HepG2 (cell line): ENCODE results near the gene TRA2B. TPM values are rescaled to one million over a fixed set of nuclear protein-coding genes. Genes with fewer than 3 reads are reported as not detected.

Source experiments
- ATAC-seq: fragments of 200-7000 bp; cut with Tn5 transposase; 3 replicates; pipeline ENCODE4 v1.9.1; 2020; ENCODE audit warnings: mild to moderate bottlenecking, moderate library complexity
- BruUV-seq: library from RNA; stranded (reverse); fragments of 400-500 nt; replicated peaks from 2 replicates; lab custom pipeline; 2021; lab: Mats Ljungman, UMichigan
- CTCF ChIA-PET: fragments of 300-600 bp; formaldehyde crosslinking; extraction: SDS; loops from one replicate; lab custom pipeline; 2021; ENCODE audit warnings: low total read pairs, inconsistent platforms, low intra/inter-chr PET ratio; lab: Yijun Ruan, JAX
- POLR2A ChIA-PET: fragments of 350-600 bp; sonication (Branson Sonifier 250); formaldehyde crosslinking; loops from one replicate; lab custom pipeline; 2020; ENCODE audit warnings: antibody characterized with exemption, inconsistent platforms; lab: Yijun Ruan, JAX
- DNase-seq: peaks from one replicate; pipeline ENCODE4 v3.0.0-alpha.2; 2015; ENCODE audit warnings: low spot score
- FAIRE-seq: peaks from 3 replicates; lab custom pipeline; 2011; peaks lifted over from hg19 to GRCh38; lab: Jason Lieb, UNC
- H2AFZ ChIP-seq: one replicate; pipeline ENCODE4 v1.6.1; 2011; ENCODE audit warnings: low read length, inconsistent platforms
- H3K27ac ChIP-seq: fragments of 300-600 bp; 3 replicates; pipeline ENCODE4 v1.8.0; 2011; ENCODE audit warnings: mixed run types, mild to moderate bottlenecking, mixed read lengths, low read length, inconsistent platforms; ENCODE audit not compliant: insufficient read depth; ENCODE audit errors: extremely low read length
- H3K27me3 ChIP-seq, 2 experiments: fragments of 200-600 bp in 1 of 2; 2 replicates in 1 of 2; 3 replicates in 1 of 2; pipeline versions ENCODE4 v1.6.0 to v1.8.0; 2011; ENCODE audit warnings: low read length in 2 of 2, mild to moderate bottlenecking in 2 of 2, moderate library complexity in 2 of 2, inconsistent platforms in 1 of 2; ENCODE audit not compliant: insufficient read depth in 2 of 2, control insufficient read depth in 1 of 2
- H3K36me3 ChIP-seq, 2 experiments: fragments of 200-600 bp in 1 of 2; replicated peaks in 1 of 2; 2 replicates in 1 of 2; 3 replicates in 1 of 2; pipeline versions ENCODE4 v1.5.1 to v1.8.0; 2011; ENCODE audit warnings: low read length in 2 of 2, inconsistent platforms in 1 of 2; ENCODE audit not compliant: insufficient read depth in 2 of 2, control insufficient read depth in 1 of 2
- H3K4me1 ChIP-seq: 2 replicates; pipeline ENCODE4 v1.5.1; 2012; ENCODE audit warnings: low read length, inconsistent platforms; ENCODE audit not compliant: insufficient read depth
- H3K4me2 ChIP-seq: 2 replicates; pipeline ENCODE4 v1.6.0; 2011; ENCODE audit warnings: low read depth, low read length, inconsistent platforms
- H3K4me3 ChIP-seq, 3 experiments: fragments of 200-600 bp in 1 of 3; sonication (generic), shearing (Covaris generic) in 1 of 3; replicated peaks in 1 of 3; 2 replicates each; pipeline ENCODE4 v1.5.1; 2011 to 2016; ENCODE audit warnings: low read length in 3 of 3, inconsistent platforms in 2 of 3, low read depth in 2 of 3, mild to moderate bottlenecking in 2 of 3, control low read depth in 1 of 3, mixed read lengths in 1 of 3; ENCODE audit not compliant: insufficient read depth in 1 of 3
- H3K79me2 ChIP-seq: one replicate; pipeline ENCODE4 v1.6.1; 2011; ENCODE audit warnings: low read length, inconsistent platforms; ENCODE audit not compliant: insufficient read depth
- H3K9ac ChIP-seq: 2 replicates; pipeline ENCODE4 v1.6.0; 2011; ENCODE audit warnings: mild to moderate bottlenecking, low read depth, low read length, inconsistent platforms; ENCODE audit not compliant: insufficient read depth
- H3K9me3 ChIP-seq: 2 replicates; pipeline ENCODE4 v1.5.1; 2012; ENCODE audit warnings: mild to moderate bottlenecking, low read length
- H4K20me1 ChIP-seq: 2 replicates; pipeline ENCODE4 v1.6.0; 2011; ENCODE audit warnings: inconsistent platforms, mild to moderate bottlenecking, low read length, moderate library complexity; ENCODE audit not compliant: insufficient read depth
- ELF3 ChIP-seq: IDR thresholded peaks from 2 replicates; pipeline ENCODE4 v1.6.1; 2016; ENCODE audit warnings: missing genetic modification reagents, missing compliant biosample characterization
- FOXA1 ChIP-seq, 2 experiments: fragments of 450-650 bp in 1 of 2; sonication (generic) in 1 of 2; formaldehyde crosslinking in 1 of 2; IDR thresholded peaks; 2 replicates each; pipeline versions ENCODE4 v1.4.0 to v1.6.1; 2016 to 2020; ENCODE audit warnings: missing genetic modification reagents in 1 of 2
- FOXA3 ChIP-seq: IDR thresholded peaks from 2 replicates; pipeline ENCODE4 v1.6.1; 2016; ENCODE audit warnings: missing genetic modification reagents, missing compliant biosample characterization
- FOXK1 ChIP-seq: sonication (generic); formaldehyde crosslinking; IDR thresholded peaks from 2 replicates; pipeline ENCODE4 v1.4.0; 2020; ENCODE audit warnings: low read depth, missing genetic modification reagents, borderline replicate concordance
- HCFC1 ChIP-seq: fragments of 150-350 bp; IDR thresholded peaks from 2 replicates; pipeline ENCODE4 v1.6.1; 2014; ENCODE audit warnings: low read depth, low read length
- LCORL ChIP-seq, 2 experiments: fragments of 450-650 bp in 1 of 2; sonication (generic) in 1 of 2; formaldehyde crosslinking in 1 of 2; IDR thresholded peaks; 2 replicates each; pipeline versions ENCODE4 v1.5.0 to v1.6.1; 2017 to 2020; ENCODE audit warnings: antibody characterized with exemption in 1 of 2, missing genetic modification reagents in 1 of 2
- NR2F6 ChIP-seq, 2 experiments: IDR thresholded peaks; 2 replicates each; pipeline ENCODE4 v1.6.1; 2016; ENCODE audit warnings: antibody characterized with exemption in 1 of 2, mild to moderate bottlenecking in 1 of 2
- PAXIP1 ChIP-seq: sonication (generic); formaldehyde crosslinking; conservative IDR thresholded peaks from 2 replicates; pipeline ENCODE4 v1.4.0; 2020; ENCODE audit warnings: mild to moderate bottlenecking, missing genetic modification reagents, moderate library complexity
- PITX1 ChIP-seq: sonication (generic); formaldehyde crosslinking; IDR thresholded peaks from 2 replicates; pipeline ENCODE4 v1.5.1; 2020; ENCODE audit warnings: mild to moderate bottlenecking, missing genetic modification reagents
- RBM22 ChIP-seq: fragments of 200-400 bp; formaldehyde crosslinking; optimal IDR thresholded peaks from 2 replicates; pipeline ENCODE3; 2017; ENCODE audit warnings: mild to moderate bottlenecking, low read length, moderate library complexity
- SAP130 ChIP-seq: IDR thresholded peaks from 2 replicates; pipeline ENCODE4 v1.6.1; 2016; ENCODE audit warnings: low read depth
- ZBTB7B ChIP-seq: sonication (generic); formaldehyde crosslinking; IDR thresholded peaks from 2 replicates; pipeline ENCODE4 v1.4.0; 2020; ENCODE audit warnings: missing genetic modification reagents
- ZMAT5 ChIP-seq: sonication (generic); formaldehyde crosslinking; IDR thresholded peaks from 2 replicates; pipeline ENCODE4 v1.5.0; 2020; ENCODE audit warnings: mild to moderate bottlenecking, low read depth, missing genetic modification reagents, borderline replicate concordance
- ZNF30 ChIP-seq: sonication (generic); formaldehyde crosslinking; IDR thresholded peaks from 2 replicates; pipeline ENCODE4 v1.5.0; 2020; ENCODE audit warnings: mild to moderate bottlenecking, missing genetic modification reagents
- ZNF382 ChIP-seq: sonication (generic); formaldehyde crosslinking; IDR thresholded peaks from 2 replicates; pipeline ENCODE4 v1.5.0; 2020; ENCODE audit warnings: missing genetic modification reagents, mild to moderate bottlenecking, borderline replicate concordance
- ZNF496 ChIP-seq: sonication (generic); formaldehyde crosslinking; IDR thresholded peaks from 2 replicates; pipeline ENCODE4 v1.8.1; 2023; ENCODE audit warnings: mild to moderate bottlenecking, moderate library complexity, missing genetic modification reagents; ENCODE audit not compliant: insufficient replicate concordance
- ZNF543 ChIP-seq: sonication (generic); formaldehyde crosslinking; IDR thresholded peaks from 2 replicates; pipeline ENCODE4 v1.4.0; 2020; ENCODE audit warnings: mild to moderate bottlenecking, missing genetic modification reagents
- ZNF629 ChIP-seq: sonication (generic); formaldehyde crosslinking; conservative IDR thresholded peaks from 2 replicates; pipeline ENCODE4 v1.5.0; 2020; ENCODE audit warnings: missing genetic modification reagents
- ZNF7 ChIP-seq: IDR thresholded peaks from 2 replicates; pipeline ENCODE4 v1.6.1; 2016; ENCODE audit warnings: missing biosample characterization, missing genetic modification reagents
- WGBS: methylation state at CpG from one replicate; pipeline ENCODE4 v1.1.6; 2017; ENCODE audit warnings: low lambda C conversion rate; 5-methylcytosine and 5-hydroxymethylcytosine counted together
- in situ Hi-C: cut with HindIII; loops from 2 replicates; pipeline ENCODE4 v1.10.0; 2017; ENCODE audit warnings: low pct_unique_long_range_greater_than_20kb; ENCODE audit not compliant: extremely low pct_ligation_motif_present
- intact Hi-C: fragments of 100-400 bp; cut with micrococcal nuclease; formaldehyde crosslinking; loops from one replicate; pipeline ENCODE4 v1.10.0; 2022; ENCODE audit not compliant: unreplicated experiment
- polyA plus RNA-seq, 8 experiments: library from polyadenylated mRNA; depleted of rRNA in 3 of 8; stranded (reverse) in 7 of 8; unstranded in 1 of 8; fragments of >200 nt; fragmentation: Illumina TruSeq in 4 of 8; extraction: Trizol in 4 of 8; gene quantifications; 2 replicates each; pipeline versions ENCODE4 v1.2.1 to v1.2.3, GENCODE V29; 2011 to 2016; ENCODE audit warnings: low read depth in 4 of 8, missing spikeins in 1 of 8, mixed read lengths in 1 of 8; ENCODE audit not compliant: insufficient read depth in 1 of 8
- total RNA-seq, 5 experiments: library from RNA; depleted of rRNA; stranded (reverse); fragments of >200 nt; fragmentation: Illumina TruSeq; extraction: Trizol; gene quantifications; 2 replicates each; pipeline ENCODE4 v1.2.3, GENCODE V29; 2016; ENCODE audit warnings: low read depth in 1 of 5

Gene TRA2B
- total and polyA plus RNA-seq, 2 of the 13 experiments (the other 11 are each of a cell fraction or from before 2014, with no cell fraction given): 105 to 241 TPM

- in situ Hi-C loops: no loop called here
- FAIRE-seq: no peak
- TF ChIP-seq ZNF629 (CRISPR knock-in tag): no peak
- TF ChIP-seq FOXK1 (CRISPR knock-in tag): no peak
- TF ChIP-seq ZNF30 (CRISPR knock-in tag): no peak
- no peak for TF ChIP-seq ZNF496 (CRISPR knock-in tag)
- TF ChIP-seq FOXA3 (CRISPR knock-in tag): peak; percentile 43; the same call in 1 of the 2 replicates
- TF ChIP-seq SAP130 (CRISPR knock-in tag): peak; percentile 53
- TF ChIP-seq ZMAT5 (CRISPR knock-in tag): no peak
- TF ChIP-seq ZBTB7B (CRISPR knock-in tag): 0 out of 2 replicates have a peak, but pooled peaks have one; percentile 5
- TF ChIP-seq RBM22: peak; percentile 85
- TF ChIP-seq HCFC1: no peak
- peak; percentile 60; the same call in 1 of the 2 replicates for TF ChIP-seq ZNF7 (CRISPR knock-in tag)
- TF ChIP-seq NR2F6 (IDR thresholded peaks at IDR 0.05): no peak
- TF ChIP-seq NR2F6 (CRISPR knock-in tag; IDR thresholded peaks at IDR 0.05): 0 out of 2 replicates have a peak, but pooled peaks have one; percentile 9
- no peak for TF ChIP-seq ZNF543 (CRISPR knock-in tag)
- TF ChIP-seq LCORL (IDR thresholded peaks at IDR 0.05): no peak
- peak; percentile 29; the same call in 1 of the 2 replicates for TF ChIP-seq LCORL (CRISPR knock-in tag; IDR thresholded peaks at IDR 0.05)
- TF ChIP-seq FOXA1 (IDR thresholded peaks at IDR 0.05): no peak
- peak; percentile 42 for TF ChIP-seq FOXA1 (CRISPR knock-in tag; IDR thresholded peaks at IDR 0.05)
- TF ChIP-seq PAXIP1: peak; percentile 48
- TF ChIP-seq ZNF382 (CRISPR knock-in tag): no peak
- peak; percentile 13; the same call in 1 of the 2 replicates for TF ChIP-seq ELF3 (CRISPR knock-in tag)
- peak; percentile 26; the same call in 1 of the 2 replicates for TF ChIP-seq PITX1 (CRISPR knock-in tag)
These were observed 10.2 kb downstream of the TRA2B start for GRCh38 chr3:185927501-185928200.

More at GRCh38 chr3:185927501-185928200, 10.2 kb downstream of the TRA2B start:
- Histone ChIP-seq H2AFZ (no peak overlapping the region), H3K4me2 (peak overlapping the region; percentile 73), H3K9ac (peak overlapping the region; percentile 21; the same call in 1 of the 2 replicates), H4K20me1 (peaks cover 98% of the 10 kb centered on the region), H3K79me2 (peaks cover 100% of the 10 kb centered on the region), H3K27ac (peak overlapping the region; percentile 41), H3K27me3 (no peaks in the 10 kb centered on the region), H3K9me3 (no peaks in the 10 kb centered on the region), H3K4me1 (peaks cover 81% of the 10 kb centered on the region), H3K4me3 (peak overlapping the region in 2 of 3 experiments; percentile 11 to 14; a peak in 2 of 6 replicates), H3K36me3 (peaks cover 21 to 81% of the 10 kb centered on the region in 2 experiments)
- ATAC-seq (peak; percentile 49), DNase-seq (peak; percentile 46)
- ChIA-PET CTCF (no interaction called here), POLR2A (interaction anchor here (0.9 to 3.3 kb wide), 6 partner anchors 8 to 26 kb away, joined by 3 to 29 read pairs (median 4); partner anchors contain the start of gene TRA2B)
- intact Hi-C loops: no loop called here
- no TSS peak for BruUV-seq
- 0% methylated on average over 1 of the region's 1 CpG for WGBS
